Liver (tissue), 9 donors: ENCODE data around the gene ZNF74. TPM values are rescaled to one million over a fixed set of nuclear protein-coding genes. Genes with fewer than 3 reads are reported as not detected.

Experiments
- DNase-seq: peaks from one replicate; pipeline ENCODE4 v3.0.0-alpha.2; 2017; ENCODE audit warnings: low spot score
- H3K27ac ChIP-seq, 2 donors: one replicate each; pipeline ENCODE4 v1.7.0; 2013; ENCODE audit warnings: inconsistent platforms in 2 of 2, low read length in 2 of 2, control low read depth in 1 of 2, low read depth in 1 of 2, mild to moderate bottlenecking in 1 of 2
- H3K27me3 ChIP-seq, 4 donors: one replicate each; pipeline versions ENCODE4 v1.6.1 to v1.7.0; 2013; ENCODE audit warnings: low read length in 3 of 4, inconsistent platforms in 1 of 4, mild to moderate bottlenecking in 1 of 4, moderate library complexity in 1 of 4; ENCODE audit not compliant: control insufficient read depth in 4 of 4, insufficient read depth in 4 of 4
- H3K36me3 ChIP-seq, 4 donors: one replicate each; pipeline versions ENCODE4 v1.6.1 to v1.7.0; 2013; ENCODE audit warnings: low read length in 3 of 4, mild to moderate bottlenecking in 3 of 4, low read depth in 1 of 4, moderate library complexity in 1 of 4; ENCODE audit not compliant: control insufficient read depth in 4 of 4, insufficient read depth in 3 of 4
- H3K4me1 ChIP-seq, 4 donors: one replicate each; pipeline versions ENCODE4 v1.6.1 to v1.7.0; 2013; ENCODE audit warnings: low read length in 3 of 4, mild to moderate bottlenecking in 3 of 4, moderate library complexity in 1 of 4; ENCODE audit not compliant: control insufficient read depth in 4 of 4, insufficient read depth in 4 of 4
- H3K4me3 ChIP-seq, 3 donors: one replicate each; pipeline versions ENCODE4 v1.6.1 to v1.7.0; 2013; ENCODE audit warnings: low read length in 3 of 3, control low read depth in 1 of 3, low read depth in 1 of 3, mild to moderate bottlenecking in 1 of 3
- H3K9ac ChIP-seq, 2 donors: one replicate each; pipeline ENCODE4 v1.7.0; 2013; ENCODE audit warnings: low read length in 2 of 2, mild to moderate bottlenecking in 2 of 2, moderate library complexity in 2 of 2, control low read depth in 1 of 2, low read depth in 1 of 2
- H3K9me3 ChIP-seq, 4 donors: one replicate each; pipeline versions ENCODE4 v1.6.1 to v1.7.0; 2013; ENCODE audit warnings: low read length in 3 of 4; ENCODE audit not compliant: control insufficient read depth in 4 of 4
- ATF3 ChIP-seq: IDR thresholded peaks from 2 replicates; pipeline ENCODE4 v1.6.1; 2016; ENCODE audit warnings: antibody characterized with exemption
- CTCF ChIP-seq: fragments of 150-350 bp; IDR thresholded peaks from 2 replicates; pipeline ENCODE4 v1.5.1; 2017; ENCODE audit warnings: improper control_type of control experiment, low read depth, low read length; ENCODE audit not compliant: missing input control
- EGR1 ChIP-seq, 2 donors: IDR thresholded peaks; 2 replicates each; pipeline ENCODE4 v1.6.1; 2016 to 2018; ENCODE audit warnings: antibody characterized with exemption in 2 of 2, low read depth in 2 of 2
- FOXA1 ChIP-seq: IDR thresholded peaks from 2 replicates; pipeline ENCODE4 v1.6.1; 2016; ENCODE audit warnings: antibody characterized with exemption
- FOXA2 ChIP-seq: IDR thresholded peaks from 2 replicates; pipeline ENCODE4 v1.6.1; 2016; ENCODE audit warnings: antibody characterized with exemption
- GABPA ChIP-seq, 2 donors: IDR thresholded peaks in 1 of 2; conservative IDR thresholded peaks in 1 of 2; 2 replicates each; pipeline ENCODE4 v1.6.1; 2016; ENCODE audit warnings: antibody characterized with exemption in 2 of 2, mild to moderate bottlenecking in 1 of 2, moderate library complexity in 1 of 2
- HNF4A ChIP-seq, 2 donors: conservative IDR thresholded peaks; 2 replicates each; pipeline ENCODE4 v1.6.1; 2016; ENCODE audit warnings: antibody characterized with exemption in 2 of 2, mild to moderate bottlenecking in 2 of 2
- HNF4G ChIP-seq: IDR thresholded peaks from 2 replicates; pipeline ENCODE4 v1.6.1; 2016; ENCODE audit warnings: antibody characterized with exemption
- JUND ChIP-seq, 2 donors: IDR thresholded peaks; 2 replicates each; pipeline ENCODE4 v1.6.1; 2016; ENCODE audit warnings: antibody characterized with exemption in 2 of 2
- NR2F2 ChIP-seq: IDR thresholded peaks from 2 replicates; pipeline ENCODE4 v1.6.1; 2016; ENCODE audit warnings: antibody characterized with exemption
- RAD21 ChIP-seq, 2 donors: IDR thresholded peaks; 2 replicates each; pipeline ENCODE4 v1.6.1; 2016; ENCODE audit warnings: antibody characterized with exemption in 2 of 2, mild to moderate bottlenecking in 2 of 2
- RXRA ChIP-seq, 2 donors: IDR thresholded peaks; 2 replicates each; pipeline ENCODE4 v1.6.1; 2017 to 2018; ENCODE audit warnings: antibody characterized with exemption in 2 of 2, mild to moderate bottlenecking in 1 of 2
- TAF1 ChIP-seq: conservative IDR thresholded peaks from 2 replicates; pipeline ENCODE4 v1.6.1; 2016; ENCODE audit warnings: antibody characterized with exemption, mild to moderate bottlenecking
- YY1 ChIP-seq: IDR thresholded peaks from 2 replicates; pipeline ENCODE4 v1.6.1; 2016; ENCODE audit warnings: antibody characterized with exemption, mild to moderate bottlenecking
- WGBS: extraction: QIAGEN DNeasy Blood & Tissue Kit; methylation state at CpG from one replicate; pipeline ENCODE4 v1.1.7; 2013; 5-methylcytosine and 5-hydroxymethylcytosine counted together
- polyA plus RNA-seq, 2 donors: library from polyadenylated mRNA; stranded (reverse) in 1 of 2; unstranded in 1 of 2; fragments of 200-250 nt in 1 of 2; fragments of >200 nt in 1 of 2; fragmentation: Nextera tagmentation in 1 of 2; extraction: Ambion mirVana in 1 of 2; gene quantifications; one replicate each; pipeline versions ENCODE4 v1.2.1 to v1.2.3, GENCODE V29; 2013 to 2015
- total RNA-seq, 2 donors: library from RNA; depleted of rRNA; stranded (reverse); fragments of >200 nt; gene quantifications; one replicate each; pipeline ENCODE4 v1.2.3, GENCODE V29; 2014
- TF ChIP-seq, protein P1 (sequence below): IDR thresholded peaks from 2 replicates; pipeline ENCODE4 v1.6.1; 2016; ENCODE audit warnings: antibody characterized with exemption, mild to moderate bottlenecking
- TF ChIP-seq, protein P2 (sequence below): IDR thresholded peaks from 2 replicates; pipeline ENCODE4 v1.6.1; 2016; ENCODE audit warnings: antibody characterized with exemption
- donor health status: healthy.
- donor health status: healthy.
- donor health status: healthy.
- donor health status: healthy.
- donor health status: healthy.

ZNF74 gene
- total and polyA plus RNA-seq, 4 donors, result 0.99 to 5.0 (median 3.1) TPM

DNA sequence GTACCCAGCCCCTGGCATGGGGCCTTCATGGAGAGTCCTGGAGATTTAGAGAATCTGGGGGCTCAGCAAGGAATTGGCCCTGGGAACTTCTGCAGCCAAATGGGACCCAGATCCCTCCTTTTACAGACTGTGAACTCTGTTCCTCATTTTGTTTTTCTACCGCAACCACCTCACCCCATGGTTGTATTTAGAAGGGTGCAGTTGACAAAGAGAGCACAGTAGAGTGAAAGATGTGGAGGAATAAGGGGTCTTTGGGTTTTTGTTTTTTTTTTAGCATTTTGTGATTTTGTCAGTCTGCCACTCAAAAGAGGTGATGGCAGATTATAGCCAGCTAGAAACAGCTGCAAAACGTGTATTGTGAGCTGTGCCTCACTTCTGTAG, 1.9 kb downstream of the ZNF74 start:
- Histone ChIP-seq H3K4me1 (peaks cover 4 to 23% (median 15%) of the 10 kb centered on the region in 4 donors), H3K27me3 (no peaks in the 10 kb centered on the region), H3K36me3 (no peaks in the 10 kb centered on the region), H3K9ac (no peak overlapping the region), H3K4me3 (no peak overlapping the region), H3K9me3 (no peaks in the 10 kb centered on the region), H3K27ac (no peak overlapping the region)
- TF ChIP-seq YY1 (no peak), NR2F2 (no peak)
- WGBS, result 79% methylated on average over 2 of the region's 2 CpGs
- DNase-seq, result no peak

GRCh38 chr22:20396639-20397038, 2.7 kb downstream of the ZNF74 start:
- Histone ChIP-seq H3K27me3 (no peaks in the 10 kb centered on the region), H3K4me1 (peaks cover 4 to 23% (median 15%) of the 10 kb centered on the region in 4 donors), H3K27ac (no peak overlapping the region), H3K9me3 (no peaks in the 10 kb centered on the region), H3K36me3 (no peaks in the 10 kb centered on the region), H3K9ac (no peak overlapping the region), H3K4me3 (no peak overlapping the region)
- TF ChIP-seq EGR1 (IDR thresholded peaks at IDR 0.05; ENCODE audit: low read depth in 2 of 2) (no peak), RXRA (IDR thresholded peaks at IDR 0.05) (no peak), JUND (IDR thresholded peaks at IDR 0.05) (no peak), GABPA (IDR thresholded peaks at IDR 0.05 in 1 of 2, conservative IDR thresholded peaks at IDR 0.05 in 1 of 2) (no peak), RAD21 (IDR thresholded peaks at IDR 0.05) (no peak), NR2F2 (no peak), FOXA2 (no peak), YY1 (no peak), HNF4A (conservative IDR thresholded peaks at IDR 0.05) (no peak), TAF1 (no peak), FOXA1 (no peak), ATF3 (no peak), HNF4G (no peak), CTCF (no peak)
- TF ChIP-seq, protein P1, sequence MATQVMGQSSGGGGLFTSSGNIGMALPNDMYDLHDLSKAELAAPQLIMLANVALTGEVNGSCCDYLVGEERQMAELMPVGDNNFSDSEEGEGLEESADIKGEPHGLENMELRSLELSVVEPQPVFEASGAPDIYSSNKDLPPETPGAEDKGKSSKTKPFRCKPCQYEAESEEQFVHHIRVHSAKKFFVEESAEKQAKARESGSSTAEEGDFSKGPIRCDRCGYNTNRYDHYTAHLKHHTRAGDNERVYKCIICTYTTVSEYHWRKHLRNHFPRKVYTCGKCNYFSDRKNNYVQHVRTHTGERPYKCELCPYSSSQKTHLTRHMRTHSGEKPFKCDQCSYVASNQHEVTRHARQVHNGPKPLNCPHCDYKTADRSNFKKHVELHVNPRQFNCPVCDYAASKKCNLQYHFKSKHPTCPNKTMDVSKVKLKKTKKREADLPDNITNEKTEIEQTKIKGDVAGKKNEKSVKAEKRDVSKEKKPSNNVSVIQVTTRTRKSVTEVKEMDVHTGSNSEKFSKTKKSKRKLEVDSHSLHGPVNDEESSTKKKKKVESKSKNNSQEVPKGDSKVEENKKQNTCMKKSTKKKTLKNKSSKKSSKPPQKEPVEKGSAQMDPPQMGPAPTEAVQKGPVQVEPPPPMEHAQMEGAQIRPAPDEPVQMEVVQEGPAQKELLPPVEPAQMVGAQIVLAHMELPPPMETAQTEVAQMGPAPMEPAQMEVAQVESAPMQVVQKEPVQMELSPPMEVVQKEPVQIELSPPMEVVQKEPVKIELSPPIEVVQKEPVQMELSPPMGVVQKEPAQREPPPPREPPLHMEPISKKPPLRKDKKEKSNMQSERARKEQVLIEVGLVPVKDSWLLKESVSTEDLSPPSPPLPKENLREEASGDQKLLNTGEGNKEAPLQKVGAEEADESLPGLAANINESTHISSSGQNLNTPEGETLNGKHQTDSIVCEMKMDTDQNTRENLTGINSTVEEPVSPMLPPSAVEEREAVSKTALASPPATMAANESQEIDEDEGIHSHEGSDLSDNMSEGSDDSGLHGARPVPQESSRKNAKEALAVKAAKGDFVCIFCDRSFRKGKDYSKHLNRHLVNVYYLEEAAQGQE, result no peak
- WGBS, result 96% methylated on average over 1 of the region's 1 CpG
- DNase-seq, result no peak

GRCh38 chr22:20397498-20397897, 3.5 kb downstream of the ZNF74 start:
- peaks cover 4 to 23% (median 15%) of the 10 kb centered on the region in 4 donors for H3K4me1 ChIP-seq
- no peak overlapping the region for H3K4me3 ChIP-seq
- no peak overlapping the region for H3K9ac ChIP-seq
- H3K9me3 ChIP-seq, result no peaks in the 10 kb centered on the region
- TF ChIP-seq JUND (IDR thresholded peaks at IDR 0.05) (no peak), RXRA (IDR thresholded peaks at IDR 0.05) (no peak), HNF4A (conservative IDR thresholded peaks at IDR 0.05) (no peak), TAF1 (no peak), GABPA (IDR thresholded peaks at IDR 0.05 in 1 of 2, conservative IDR thresholded peaks at IDR 0.05 in 1 of 2) (no peak), CTCF (no peak)
- TF ChIP-seq, protein P2, sequence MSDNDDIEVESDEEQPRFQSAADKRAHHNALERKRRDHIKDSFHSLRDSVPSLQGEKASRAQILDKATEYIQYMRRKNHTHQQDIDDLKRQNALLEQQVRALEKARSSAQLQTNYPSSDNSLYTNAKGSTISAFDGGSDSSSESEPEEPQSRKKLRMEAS, result no peak
- no peaks in the 10 kb centered on the region for H3K36me3 ChIP-seq
- 93% methylated on average over 2 of the region's 2 CpGs for WGBS
- no peak for DNase-seq
- H3K27ac ChIP-seq, result no peak overlapping the region
- no peaks in the 10 kb centered on the region for H3K27me3 ChIP-seq
